WERI-Rb-1 (cell line): Measurements from ENCODE around the gene ARHGAP26.

Experiments
- DNase-seq: peaks from one replicate; pipeline ENCODE4 v3.0.0-alpha.2; 2020
- H3K27ac ChIP-seq: fragments of 250-450 bp; sonication (Bioruptor Pico); 2 replicates; pipeline ENCODE4 v1.5.1; 2020; ENCODE audit warnings: mild to moderate bottlenecking, moderate library complexity
- H3K27me3 ChIP-seq: fragments of 250-450 bp; sonication (Bioruptor Pico); 2 replicates; pipeline ENCODE4 v1.5.1; 2021; ENCODE audit warnings: mild to moderate bottlenecking, low read depth, moderate library complexity; ENCODE audit not compliant: insufficient read depth, severe bottlenecking
- H3K36me3 ChIP-seq: fragments of 250-450 bp; sonication (Bioruptor Pico); 2 replicates; pipeline ENCODE4 v1.5.1; 2020; ENCODE audit warnings: mild to moderate bottlenecking, moderate library complexity
- H3K4me3 ChIP-seq: 2 replicates; pipeline ENCODE4 v1.5.1; 2011; ENCODE audit warnings: low read depth, mild to moderate bottlenecking, control low read depth, low read length
- H3K9me3 ChIP-seq: fragments of 250-450 bp; sonication (Bioruptor Pico); 2 replicates; pipeline ENCODE4 v1.5.1; 2021; ENCODE audit warnings: mild to moderate bottlenecking, moderate library complexity; ENCODE audit not compliant: severe bottlenecking
- TF ChIP-seq, protein P1 (sequence below): IDR thresholded peaks from 2 replicates; pipeline ENCODE4 v1.5.1; 2011; ENCODE audit warnings: low read depth, mild to moderate bottlenecking, control low read depth, inconsistent platforms, low read length

ARHGAP26 gene

GRCh38 chr5:143145243-143146160 is 375.3 kb downstream of the ARHGAP26 start:
- Histone ChIP-seq H3K36me3 (no peaks in the 10 kb centered on the region), H3K4me3 (no peak overlapping the region), H3K27me3 (no peaks in the 10 kb centered on the region), H3K27ac (no peak overlapping the region), H3K9me3 (no peaks in the 10 kb centered on the region)
- TF ChIP-seq, protein P1, sequence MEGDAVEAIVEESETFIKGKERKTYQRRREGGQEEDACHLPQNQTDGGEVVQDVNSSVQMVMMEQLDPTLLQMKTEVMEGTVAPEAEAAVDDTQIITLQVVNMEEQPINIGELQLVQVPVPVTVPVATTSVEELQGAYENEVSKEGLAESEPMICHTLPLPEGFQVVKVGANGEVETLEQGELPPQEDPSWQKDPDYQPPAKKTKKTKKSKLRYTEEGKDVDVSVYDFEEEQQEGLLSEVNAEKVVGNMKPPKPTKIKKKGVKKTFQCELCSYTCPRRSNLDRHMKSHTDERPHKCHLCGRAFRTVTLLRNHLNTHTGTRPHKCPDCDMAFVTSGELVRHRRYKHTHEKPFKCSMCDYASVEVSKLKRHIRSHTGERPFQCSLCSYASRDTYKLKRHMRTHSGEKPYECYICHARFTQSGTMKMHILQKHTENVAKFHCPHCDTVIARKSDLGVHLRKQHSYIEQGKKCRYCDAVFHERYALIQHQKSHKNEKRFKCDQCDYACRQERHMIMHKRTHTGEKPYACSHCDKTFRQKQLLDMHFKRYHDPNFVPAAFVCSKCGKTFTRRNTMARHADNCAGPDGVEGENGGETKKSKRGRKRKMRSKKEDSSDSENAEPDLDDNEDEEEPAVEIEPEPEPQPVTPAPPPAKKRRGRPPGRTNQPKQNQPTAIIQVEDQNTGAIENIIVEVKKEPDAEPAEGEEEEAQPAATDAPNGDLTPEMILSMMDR, result no peak
- DNase-seq, result no peak

DNA sequence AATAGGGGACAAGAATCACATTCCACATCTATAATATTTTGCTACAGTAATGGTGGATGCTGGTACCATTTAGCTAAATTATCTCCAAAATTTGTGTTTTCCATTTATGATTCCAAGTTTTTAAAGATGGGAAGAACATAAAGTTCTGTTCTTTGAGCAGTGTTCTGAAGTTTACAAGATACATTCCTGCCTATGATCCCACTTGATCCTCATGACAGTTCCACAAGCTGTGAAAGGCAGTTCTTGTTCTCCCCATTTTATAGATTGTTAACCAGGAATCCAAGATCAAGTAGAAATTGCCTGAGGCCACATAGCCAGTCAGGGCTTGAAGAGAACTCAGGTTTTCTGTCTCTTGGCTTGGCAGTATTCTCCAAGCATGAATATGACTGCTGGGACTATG is 376.0 kb downstream of the ARHGAP26 start:
- Histone ChIP-seq H3K36me3 (no peaks in the 10 kb centered on the region), H3K27ac (no peak overlapping the region), H3K27me3 (no peaks in the 10 kb centered on the region), H3K4me3 (no peak overlapping the region), H3K9me3 (no peaks in the 10 kb centered on the region)
- no peak for DNase-seq
- TF ChIP-seq, protein P1, result no peak

DNA sequence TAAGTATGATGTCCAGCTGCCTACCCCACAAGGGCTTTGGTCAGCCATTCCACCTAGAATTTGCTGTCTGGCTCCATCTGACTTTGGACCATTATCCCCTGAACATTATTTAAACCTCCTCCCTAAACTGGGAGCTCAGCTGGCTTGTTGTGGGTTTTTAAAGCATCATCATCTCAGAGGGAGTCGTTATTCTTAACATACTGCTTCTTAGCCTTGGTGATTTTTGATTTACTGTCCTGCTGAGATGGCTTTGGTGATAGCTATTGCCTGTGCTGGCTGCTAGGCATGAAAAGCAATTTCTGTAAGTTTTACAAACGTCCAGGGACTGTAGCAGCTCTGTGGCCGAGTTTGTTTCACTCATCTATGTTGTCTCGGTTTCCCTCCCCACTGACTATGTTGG is 377.2 kb downstream of the ARHGAP26 start:
- H3K27me3 ChIP-seq, result no peaks in the 10 kb centered on the region
- no peak for DNase-seq
- TF ChIP-seq, protein P1, result no peak

GRCh38 chr5:143147902-143148301 is 377.7 kb downstream of the ARHGAP26 start:
- Histone ChIP-seq H3K27me3 (no peaks in the 10 kb centered on the region), H3K4me3 (no peak overlapping the region), H3K27ac (no peak overlapping the region), H3K9me3 (no peaks in the 10 kb centered on the region), H3K36me3 (no peaks in the 10 kb centered on the region)
- no peak for DNase-seq
- TF ChIP-seq, protein P1, result no peak

More for the DNA sequence above, 377.2 kb downstream of the ARHGAP26 start:
- no peaks in the 10 kb centered on the region for H3K9me3 ChIP-seq
- no peaks in the 10 kb centered on the region for H3K36me3 ChIP-seq
- H3K27ac ChIP-seq, result no peak overlapping the region
- H3K4me3 ChIP-seq, result no peak overlapping the region

DNA sequence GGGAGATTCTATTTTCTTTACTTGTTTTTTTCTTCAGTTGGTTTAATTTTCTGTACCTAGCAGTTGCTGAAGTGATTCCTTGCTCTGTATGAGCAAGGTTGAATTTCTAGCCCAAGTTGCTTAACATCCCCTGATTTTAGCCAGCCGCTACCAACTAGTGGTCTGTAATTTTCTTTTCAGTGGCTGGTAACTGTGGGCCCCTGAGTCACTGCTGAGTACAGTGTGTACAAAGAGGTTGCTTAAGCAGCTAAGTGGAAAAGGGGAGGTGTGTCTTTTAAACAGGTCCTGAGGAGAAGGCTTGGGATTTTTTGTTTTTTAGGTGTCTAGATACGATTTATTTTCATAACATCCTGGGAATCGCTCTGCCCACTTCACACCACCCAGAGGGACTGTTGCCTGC is 378.6 kb downstream of the ARHGAP26 start:
- H3K27me3 ChIP-seq, result no peaks in the 10 kb centered on the region
- H3K27ac ChIP-seq, result no peak overlapping the region
- no peaks in the 10 kb centered on the region for H3K9me3 ChIP-seq
- no peaks in the 10 kb centered on the region for H3K36me3 ChIP-seq
- no peak for DNase-seq
- TF ChIP-seq, protein P1, result no peak
- H3K4me3 ChIP-seq, result no peak overlapping the region
